Stomach (tissue), 4 donors: ENCODE data around the gene FLNA.

Experiments used
- CTCF ChIP-seq, 7 experiments: fragments of 450-650 bp in 4 of 7; fragments of 200-600 bp in 3 of 7; sonication (generic) in 3 of 7; IDR thresholded peaks; one replicate each; pipeline ENCODE4 v1.5.1; 2016 to 2019; ENCODE audit warnings: antibody characterized with exemption in 7 of 7, control low read depth in 2 of 7, mild to moderate bottlenecking in 1 of 7
- EP300 ChIP-seq: sonication (generic); formaldehyde crosslinking; IDR thresholded peaks from one replicate; pipeline ENCODE4 v1.6.1; 2017; ENCODE audit warnings: antibody characterized with exemption
- POLR2A ChIP-seq, 4 donors: fragments of 450-650 bp; IDR thresholded peaks; one replicate each; pipeline ENCODE4 v1.6.1; 2016; ENCODE audit warnings: antibody characterized with exemption in 4 of 4, control low read depth in 2 of 4, mild to moderate bottlenecking in 1 of 4, moderate library complexity in 1 of 4
- POLR2AphosphoS5 ChIP-seq, 3 donors: sonication (generic); formaldehyde crosslinking; IDR thresholded peaks; one replicate each; pipeline ENCODE4 v1.6.1; 2016; ENCODE audit warnings: antibody characterized with exemption in 3 of 3

- TF ChIP-seq CTCF (IDR thresholded peaks at IDR 0.05) (no peak), EP300 (no peak), POLR2A (IDR thresholded peaks at IDR 0.05) (no peak), POLR2AphosphoS5 (IDR thresholded peaks at IDR 0.05) (no peak)
These were observed 5.1 kb upstream of the FLNA start for GRCh38 chrX:154379569-154379951.
